GM19025 (cell line): ENCODE measurements around the gene BIN1.

Experiments used
- ATAC-seq: cut with Tn5 transposase; IDR thresholded peaks from one replicate; pipeline ENCODE4 v1.9.1; 2021; ENCODE audit warnings: mild to moderate bottlenecking, low read depth, moderate library complexity; ENCODE audit not compliant: unreplicated experiment

BIN1 gene

GRCh38 chr2:127106991-127107621, at the start of gene BIN1:
Gene BIN1, minus strand, starts transcription at chr2:127107154. Its CDS starts 211 bp downstream, at chr2:127106943.
- peak; percentile 91 for ATAC-seq

GRCh38 chr2:127155947-127156346, 49.0 kb upstream of the BIN1 start:
- no peak for ATAC-seq

- ATAC-seq = no peak
Measured at GRCh38 chr2:127155028-127155581, 48.2 kb upstream of the BIN1 start.

GRCh38 chr2:127154396-127154795, 47.4 kb upstream of the BIN1 start:
- no peak for ATAC-seq

- ATAC-seq = no peak
Measured at GRCh38 chr2:127153691-127154158, 46.8 kb upstream of the BIN1 start.

GRCh38 chr2:127150996-127151395, 44.0 kb upstream of the BIN1 start:
- ATAC-seq = no peak

- no peak for ATAC-seq
Measured at GRCh38 chr2:127149384-127149783, 42.4 kb upstream of the BIN1 start.

- no peak for ATAC-seq
Measured at GRCh38 chr2:127146820-127147502, 40.0 kb upstream of the BIN1 start.

- ATAC-seq = no peak
Measured at GRCh38 chr2:127146071-127146725, 39.2 kb upstream of the BIN1 start.

- no peak for ATAC-seq
Measured at GRCh38 chr2:127145280-127145895, 38.4 kb upstream of the BIN1 start.

- ATAC-seq = no peak
Measured at GRCh38 chr2:127143841-127144782, 37.2 kb upstream of the BIN1 start.

- no peak for ATAC-seq
Measured at GRCh38 chr2:127142663-127143630, 36.0 kb upstream of the BIN1 start.

- ATAC-seq = no peak
Measured at GRCh38 chr2:127140538-127140937, 33.6 kb upstream of the BIN1 start.

GRCh38 chr2:127139766-127140165, 32.8 kb upstream of the BIN1 start:
- ATAC-seq = no peak

- ATAC-seq = no peak
Measured at GRCh38 chr2:127138281-127138680, 31.3 kb upstream of the BIN1 start.

GRCh38 chr2:127137741-127138140, 30.8 kb upstream of the BIN1 start:
- ATAC-seq = no peak

GRCh38 chr2:127137225-127137624, 30.3 kb upstream of the BIN1 start:
- no peak for ATAC-seq
